Activated T-cell treated with anti-CD3 and anti-CD28 coated beads, Interleukin-2, amount 50 U/mL, for 4 hours (primary cell): Measurements from ENCODE around the gene GABBR1. TPM values are rescaled to one million over a fixed set of nuclear protein-coding genes. Genes with fewer than 3 reads are reported as not detected.
"Not testable (repeated sequence)": the region's sequence is repeated elsewhere in the genome, so short reads cannot be mapped to it uniquely, and the experiment has no call there.

Experiments
- ATAC-seq, 2 donors: fragments of 200-7000 bp; cut with Tn5 transposase; one replicate each; pipeline ENCODE4 v1.10.0; 2021
- DNase-seq: peaks from one replicate; pipeline ENCODE4 v3.0.0-alpha.2; 2020
- H3K27me3 Mint-ChIP-seq: one replicate; pipeline ENCODE4 v1.8.0; 2021; ENCODE audit warnings: low read depth, mixed read lengths
- H3K36me3 Mint-ChIP-seq: one replicate; pipeline ENCODE4 v1.8.0; 2022; ENCODE audit warnings: mixed read lengths; ENCODE audit not compliant: insufficient read depth
- H3K4me1 Mint-ChIP-seq: one replicate; pipeline ENCODE4 v1.8.0; 2021; ENCODE audit warnings: low read depth, mixed read lengths
- H3K4me3 Mint-ChIP-seq: one replicate; pipeline ENCODE4 v1.8.0; 2021; ENCODE audit warnings: mild to moderate bottlenecking, moderate library complexity, mixed read lengths
- H3K9me3 Mint-ChIP-seq: one replicate; pipeline ENCODE4 v1.8.0; 2021; ENCODE audit warnings: mixed read lengths
- total RNA-seq, 3 donors: library from RNA; stranded (reverse); gene quantifications; one replicate each; pipeline ENCODE4 v1.2.1, GENCODE V29; 2021

GABBR1 gene
- 1 to 10 TPM; 4.2 to 5.6 (median 4.7) TPM for total RNA-seq

DNA sequence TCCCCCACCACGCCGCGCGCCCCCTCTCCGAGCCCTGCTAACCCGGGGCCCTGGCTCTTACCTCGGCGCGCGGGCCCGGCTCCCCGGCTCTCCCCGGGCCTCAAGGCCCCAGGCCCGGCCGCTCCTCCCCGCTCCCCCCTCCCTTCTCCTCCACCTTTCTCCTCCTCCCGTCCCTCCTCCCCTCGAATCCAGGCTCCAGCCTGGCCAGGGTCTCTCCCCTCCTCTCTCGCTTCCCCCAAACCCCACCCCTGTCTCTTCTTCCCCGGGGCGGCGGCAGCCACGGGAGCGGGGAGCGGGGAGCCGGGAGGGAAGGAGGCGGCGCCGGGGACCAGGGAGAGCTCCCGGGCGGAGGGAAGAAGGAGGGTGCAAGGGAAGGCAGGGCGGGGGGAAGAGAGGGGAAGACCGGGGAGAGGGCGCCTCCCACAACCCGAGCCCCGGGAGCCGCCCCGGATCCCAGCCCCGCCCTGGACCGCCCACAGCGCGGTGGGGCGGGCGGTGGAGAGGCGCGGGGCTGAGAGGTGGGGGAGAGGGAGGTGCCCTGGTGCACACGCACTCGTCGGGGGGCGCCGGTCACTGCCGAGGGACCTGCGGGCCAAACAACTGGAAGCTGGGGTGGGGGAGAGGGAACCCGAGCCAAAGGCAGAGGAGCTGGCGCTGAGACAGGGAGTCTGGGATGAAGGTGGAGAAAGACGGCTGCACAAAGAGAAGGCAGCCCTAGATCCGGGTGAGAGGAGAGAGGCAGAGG, at the start of gene GABBR1:
Gene GABBR1 (minus strand): TSS at position 395 of the 745 bp plus-strand sequence. CDS start 798 bp downstream, outside the sequence.
- Mint-ChIP-seq H3K27me3 (peaks cover 10% of the 10 kb centered on the region), H3K9me3 (no peaks in the 10 kb centered on the region), H3K4me1 (peaks cover 36% of the 10 kb centered on the region), H3K36me3 (no peaks in the 10 kb centered on the region), H3K4me3 (peak within 1 kb of the TSS; percentile 87)
- ATAC-seq (peak; percentile 80 to 82), DNase-seq (peak; percentile 66)

DNA sequence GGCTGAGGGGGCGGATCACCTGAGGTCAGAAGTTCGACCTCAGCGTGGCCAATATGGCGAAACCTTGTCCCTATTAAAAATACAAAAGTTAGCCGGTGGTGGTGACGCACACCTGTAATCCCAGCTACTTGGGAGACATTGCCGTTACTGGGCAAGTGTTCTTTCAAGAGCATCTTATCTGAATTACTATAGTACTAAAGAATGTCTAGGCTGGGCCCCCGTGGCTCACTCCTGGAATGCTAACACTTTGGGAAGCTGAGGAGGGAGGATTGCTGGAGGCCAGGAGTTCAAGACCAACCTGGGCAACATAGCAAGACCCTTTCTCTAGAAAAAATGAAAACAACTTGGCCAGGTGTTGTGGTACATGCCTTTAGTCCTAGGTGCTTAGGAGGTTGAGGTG, 48.8 kb upstream of the GABBR1 start:
- ATAC-seq (no peak), DNase-seq (no peak)
- Mint-ChIP-seq H3K36me3 (no peaks in the 10 kb centered on the region), H3K27me3 (no peaks in the 10 kb centered on the region), H3K4me1 (peaks cover 5% of the 10 kb centered on the region), H3K9me3 (no peaks in the 10 kb centered on the region), H3K4me3 (no peak overlapping the region)

DNA sequence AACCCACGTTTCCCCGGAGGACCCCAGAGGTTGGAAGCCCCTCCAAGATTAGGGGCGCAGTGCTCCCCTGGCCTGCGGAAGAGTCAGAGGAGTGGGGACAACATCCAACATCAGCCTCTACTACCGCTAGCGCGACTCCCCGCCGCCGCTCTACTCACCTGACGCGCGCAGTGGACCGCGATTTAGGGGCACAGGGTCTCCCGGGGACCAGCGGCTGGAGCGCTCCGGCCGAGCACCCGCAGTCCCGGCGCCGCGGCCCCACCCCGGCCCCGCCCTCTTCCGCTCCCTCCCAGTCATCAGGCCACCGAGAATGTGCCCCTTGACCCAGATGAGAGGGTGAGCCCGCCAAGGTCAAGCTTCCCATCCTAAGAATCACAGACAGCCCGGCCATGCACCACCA, 47.9 kb upstream of the GABBR1 start, which contains the start of gene ZFP57:
Gene ZFP57 (minus strand): TSS at position 249 of the 400 bp plus-strand sequence. CDS start 4,149 bp downstream, outside the sequence.
- Mint-ChIP-seq H3K36me3 (no peaks in the 10 kb centered on the region), H3K4me1 (peaks cover 6% of the 10 kb centered on the region), H3K9me3 (no peaks in the 10 kb centered on the region), H3K27me3 (no peaks in the 10 kb centered on the region), H3K4me3 (no peak within 1 kb of the TSS)
- DNase-seq (no peak), ATAC-seq (no peak)

DNA sequence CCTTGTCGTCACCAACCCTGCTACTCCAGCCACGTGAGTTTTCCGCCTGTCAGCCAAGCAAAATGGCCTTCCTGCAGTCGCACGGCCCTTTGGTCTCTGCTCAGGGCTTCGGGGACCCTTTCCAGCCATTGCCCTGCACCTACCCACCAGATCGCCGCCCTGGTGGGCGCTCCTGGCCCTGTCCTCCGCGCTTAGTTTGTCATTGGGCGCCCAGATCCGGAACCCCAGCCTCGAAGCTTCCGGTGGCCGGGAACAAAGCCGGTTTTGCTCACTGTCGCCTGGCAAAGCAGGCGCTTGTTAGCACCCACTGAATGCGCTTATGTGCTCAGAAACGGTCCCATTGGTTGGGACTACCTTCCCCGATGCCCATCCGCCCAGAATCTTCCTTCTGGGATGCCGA, 47.4 kb upstream of the GABBR1 start:
- no peaks in the 10 kb centered on the region for H3K9me3 Mint-ChIP-seq
- H3K4me3 Mint-ChIP-seq, result no peak overlapping the region

DNA sequence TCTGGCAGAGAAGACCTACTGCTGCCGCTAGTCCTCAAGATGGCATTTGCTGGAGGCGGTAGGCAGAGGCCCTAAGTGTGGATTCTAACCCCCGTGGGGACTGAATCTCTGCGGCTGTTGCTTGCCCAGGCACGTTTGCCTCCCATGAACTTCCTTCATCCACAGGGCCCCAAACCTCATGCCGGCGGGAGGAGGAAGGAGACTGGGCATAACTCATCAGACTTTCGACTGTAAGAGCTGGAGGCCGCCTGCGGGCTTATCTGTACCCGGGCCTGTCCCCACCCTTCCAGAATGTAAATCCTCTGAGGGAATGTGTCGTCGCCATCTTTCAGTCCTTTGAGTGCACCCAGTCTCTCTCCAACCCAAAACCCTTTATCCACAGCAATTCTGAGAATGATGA, 47.0 kb upstream of the GABBR1 start:
- Mint-ChIP-seq H3K4me3 (no peak overlapping the region), H3K9me3 (no peaks in the 10 kb centered on the region), H3K36me3 (no peaks in the 10 kb centered on the region), H3K4me1 (peaks cover 6% of the 10 kb centered on the region), H3K27me3 (no peaks in the 10 kb centered on the region)
- DNase-seq, result no peak
- no peak for ATAC-seq

More for the DNA sequence above, 47.4 kb upstream of the GABBR1 start:
- Mint-ChIP-seq H3K27me3 (no peaks in the 10 kb centered on the region), H3K4me1 (peaks cover 6% of the 10 kb centered on the region), H3K36me3 (no peaks in the 10 kb centered on the region)
- ATAC-seq (no peak), DNase-seq (no peak)

DNA sequence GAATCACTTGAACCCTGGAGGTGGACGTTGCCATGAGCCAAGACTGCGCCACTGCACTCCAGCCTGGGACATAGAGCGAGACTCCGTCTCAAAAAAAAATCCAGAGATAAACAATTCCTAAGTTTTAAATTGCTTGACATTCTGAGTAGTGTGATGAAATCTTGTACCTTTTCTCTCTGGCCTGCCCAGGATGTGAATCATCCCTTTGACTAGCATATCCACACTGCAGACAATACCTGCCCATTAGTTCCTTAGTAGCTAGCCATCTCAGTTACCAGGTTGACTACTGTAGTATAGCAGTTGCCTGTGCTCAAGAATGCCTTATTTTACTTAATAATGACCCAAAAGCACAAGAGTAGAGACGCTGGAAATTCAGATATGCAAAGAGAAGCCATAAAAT, 45.1 kb upstream of the GABBR1 start:
- peaks cover 6% of the 10 kb centered on the region for H3K4me1 Mint-ChIP-seq
- H3K4me3 Mint-ChIP-seq, result no peak overlapping the region
- no peak for DNase-seq
- H3K27me3 Mint-ChIP-seq, result no peaks in the 10 kb centered on the region
- no peak for ATAC-seq
- no peaks in the 10 kb centered on the region for H3K36me3 Mint-ChIP-seq
- H3K9me3 Mint-ChIP-seq, result no peaks in the 10 kb centered on the region

DNA sequence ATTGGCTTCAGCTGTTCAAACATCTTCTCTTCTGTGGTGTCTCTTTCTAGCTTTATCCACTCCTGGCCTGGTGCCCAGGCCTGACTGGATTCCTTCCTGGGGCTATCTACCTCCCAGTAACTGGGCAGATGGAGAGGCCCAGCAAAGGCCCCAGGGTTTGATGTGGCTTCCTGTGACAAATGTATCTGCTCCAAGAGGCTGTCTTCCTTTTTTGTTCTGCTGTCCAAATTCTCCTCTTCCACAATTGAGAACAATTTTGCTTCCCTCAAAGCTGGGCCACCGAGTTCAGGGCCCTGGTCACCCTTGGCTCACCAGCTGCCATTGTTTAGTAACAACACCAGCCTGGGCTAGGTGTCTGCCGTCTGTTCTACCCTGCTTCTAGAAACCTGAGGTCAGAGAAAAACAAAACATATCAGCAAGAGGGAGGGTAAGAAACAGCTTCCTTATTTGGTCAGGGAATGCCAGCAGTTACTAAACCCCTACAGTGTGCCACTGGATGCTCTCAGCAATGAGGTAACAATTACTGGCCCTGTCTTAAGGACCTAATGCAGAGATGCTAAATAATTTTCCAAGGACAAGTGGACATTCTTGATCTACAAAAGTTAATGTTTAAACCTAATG, 44.1 kb upstream of the GABBR1 start:
- H3K4me3 Mint-ChIP-seq, result no peak overlapping the region
- H3K9me3 Mint-ChIP-seq, result no peaks in the 10 kb centered on the region
- peaks cover 3% of the 10 kb centered on the region for H3K27me3 Mint-ChIP-seq
- ATAC-seq (no peak), DNase-seq (no peak)
- H3K4me1 Mint-ChIP-seq, result peaks cover 6% of the 10 kb centered on the region
- no peaks in the 10 kb centered on the region for H3K36me3 Mint-ChIP-seq

DNA sequence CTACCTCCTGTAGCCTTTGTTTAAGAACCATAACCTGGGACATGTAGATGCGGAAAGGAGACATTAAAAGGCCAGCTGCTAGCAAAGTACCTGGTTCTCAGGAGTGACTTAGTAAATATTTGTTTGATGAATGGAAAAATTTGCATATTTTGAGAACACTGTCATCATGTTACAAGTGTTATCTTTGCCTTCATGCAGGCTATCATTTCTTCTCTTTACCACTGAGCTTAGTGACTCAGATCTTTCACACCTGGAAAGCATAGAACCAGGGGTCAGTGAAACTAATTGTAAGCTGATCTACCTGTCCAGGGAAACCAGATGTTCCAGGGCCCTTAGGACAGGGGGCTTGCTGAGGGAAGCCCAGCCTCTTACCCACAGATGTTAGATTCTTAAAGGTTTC, 42.6 kb upstream of the GABBR1 start:
- ATAC-seq (no peak), DNase-seq (no peak)
- Mint-ChIP-seq H3K27me3 (peaks cover 13% of the 10 kb centered on the region), H3K36me3 (no peaks in the 10 kb centered on the region), H3K4me3 (no peak overlapping the region), H3K4me1 (peaks cover 6% of the 10 kb centered on the region), H3K9me3 (no peaks in the 10 kb centered on the region)

DNA sequence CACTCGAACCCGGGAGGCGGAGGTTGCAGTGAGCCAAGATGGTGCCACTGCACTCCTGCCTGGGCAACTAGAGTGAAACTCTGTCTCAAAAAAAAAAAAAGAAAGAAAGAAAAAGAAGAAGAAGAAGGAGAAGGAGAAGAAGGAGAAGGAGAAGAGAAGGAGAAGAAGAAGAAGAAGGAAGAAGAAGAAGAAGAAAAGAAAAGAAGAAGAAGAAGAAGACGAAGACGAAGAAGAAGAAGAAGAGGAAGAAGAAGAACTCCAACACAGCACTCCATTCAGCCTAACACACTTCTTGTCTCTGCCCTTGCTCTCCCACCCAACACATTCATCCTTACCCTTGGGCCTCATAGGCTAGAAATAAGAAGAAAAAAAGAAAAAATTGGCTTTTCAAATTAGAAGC, 41.0 kb upstream of the GABBR1 start:
- Mint-ChIP-seq H3K4me1 (peaks cover 6% of the 10 kb centered on the region), H3K9me3 (no peaks in the 10 kb centered on the region), H3K36me3 (no peaks in the 10 kb centered on the region), H3K27me3 (peaks cover 18% of the 10 kb centered on the region), H3K4me3 (no peak overlapping the region)
- DNase-seq (no peak), ATAC-seq (no peak)

DNA sequence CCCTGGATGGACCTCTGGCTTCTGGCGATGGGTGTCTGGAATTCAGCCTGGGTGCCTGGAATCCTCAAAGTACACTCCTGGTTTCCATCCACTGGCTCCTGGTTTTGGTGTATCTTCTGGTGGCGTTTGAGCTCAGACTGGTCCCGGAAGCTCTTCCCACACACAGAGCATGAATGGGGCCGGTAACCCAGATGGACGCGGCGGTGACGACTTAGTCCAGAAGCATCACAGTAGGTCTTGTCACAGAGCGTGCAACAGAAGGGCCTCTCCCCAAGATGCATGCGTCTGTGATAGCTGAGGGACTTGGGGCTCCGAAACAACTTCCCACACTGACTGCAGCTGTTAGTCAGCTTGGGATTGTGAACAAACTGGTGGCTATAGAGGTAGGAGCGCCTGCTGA, 40.2 kb upstream of the GABBR1 start:
- Mint-ChIP-seq H3K4me3 (no peak overlapping the region), H3K4me1 (peaks cover 6% of the 10 kb centered on the region), H3K27me3 (peaks cover 22% of the 10 kb centered on the region), H3K9me3 (no peaks in the 10 kb centered on the region), H3K36me3 (no peaks in the 10 kb centered on the region)
- ATAC-seq (no peak), DNase-seq (no peak)

DNA sequence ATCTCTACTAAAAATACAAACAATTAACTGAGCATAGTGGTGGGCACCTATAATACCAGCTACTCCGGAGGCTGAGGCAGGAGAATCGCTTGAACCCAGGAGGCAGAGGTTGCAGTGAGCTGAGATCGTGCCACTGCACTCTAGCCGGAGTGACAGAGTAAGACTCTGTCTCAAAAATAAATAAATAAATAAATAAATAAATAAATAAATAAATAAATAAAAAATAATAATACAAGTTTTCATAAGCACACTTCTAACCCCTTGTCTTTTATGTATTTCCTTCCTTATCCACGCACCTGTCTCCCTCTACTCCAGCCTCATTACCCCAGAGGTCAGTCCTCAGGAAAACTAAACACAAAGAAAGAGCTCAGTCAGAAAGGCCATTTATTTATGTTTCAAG, 39.1 kb upstream of the GABBR1 start:
- ATAC-seq, result not testable (repeated sequence)

DNA sequence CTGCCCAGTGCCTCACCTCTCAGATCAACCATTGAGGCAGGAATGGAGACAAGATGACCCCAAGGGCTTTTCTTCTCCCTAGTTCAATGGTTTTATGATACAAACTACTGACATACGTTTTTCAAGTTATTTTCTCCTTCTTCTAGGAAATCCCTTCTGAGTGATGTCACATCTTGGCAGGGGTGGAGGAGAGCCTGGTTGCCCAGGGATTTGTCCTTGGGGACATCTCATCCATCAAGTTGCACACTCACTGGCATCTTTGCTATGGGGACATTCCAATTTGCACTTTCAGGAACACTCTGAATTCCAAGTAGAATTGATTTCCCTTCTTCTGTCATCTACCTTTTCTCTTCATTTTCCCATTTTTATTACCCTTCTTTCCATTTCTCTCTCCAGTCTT, 38.0 kb upstream of the GABBR1 start:
- DNase-seq (no peak), ATAC-seq (no peak)
- Mint-ChIP-seq H3K36me3 (no peaks in the 10 kb centered on the region), H3K9me3 (no peaks in the 10 kb centered on the region), H3K4me1 (no peaks in the 10 kb centered on the region), H3K4me3 (no peak overlapping the region), H3K27me3 (peaks cover 28% of the 10 kb centered on the region)

More for the DNA sequence above, 39.1 kb upstream of the GABBR1 start:
- not testable (repeated sequence) for H3K36me3 Mint-ChIP-seq, H3K4me3 Mint-ChIP-seq, DNase-seq, H3K9me3 Mint-ChIP-seq, H3K4me1 Mint-ChIP-seq
- H3K27me3 Mint-ChIP-seq, result peaks cover 26% of the 10 kb centered on the region

DNA sequence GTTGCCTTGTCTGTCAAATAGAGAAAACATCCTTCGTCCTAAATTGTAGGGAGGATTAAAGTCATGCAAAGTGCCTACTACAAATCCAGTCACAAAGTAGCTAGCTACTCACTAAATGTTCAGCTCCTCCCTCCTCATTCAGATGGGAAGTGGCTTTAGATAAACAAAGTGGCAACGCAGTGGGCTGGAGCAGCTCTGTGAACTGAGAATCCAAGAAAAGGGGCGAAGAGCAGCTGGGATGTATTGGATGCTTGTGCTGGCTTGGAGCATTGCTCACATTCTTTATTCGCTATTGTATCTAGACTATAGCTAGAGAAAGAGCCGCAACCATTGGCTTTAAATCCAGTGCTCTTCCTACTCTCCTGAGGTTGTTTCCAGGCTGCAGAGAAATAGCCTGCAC, 34.2 kb upstream of the GABBR1 start:
- Mint-ChIP-seq H3K9me3 (no peaks in the 10 kb centered on the region), H3K27me3 (peaks cover 39% of the 10 kb centered on the region), H3K4me1 (no peaks in the 10 kb centered on the region), H3K4me3 (no peak overlapping the region), H3K36me3 (no peaks in the 10 kb centered on the region)
- DNase-seq (no peak), ATAC-seq (no peak)

DNA sequence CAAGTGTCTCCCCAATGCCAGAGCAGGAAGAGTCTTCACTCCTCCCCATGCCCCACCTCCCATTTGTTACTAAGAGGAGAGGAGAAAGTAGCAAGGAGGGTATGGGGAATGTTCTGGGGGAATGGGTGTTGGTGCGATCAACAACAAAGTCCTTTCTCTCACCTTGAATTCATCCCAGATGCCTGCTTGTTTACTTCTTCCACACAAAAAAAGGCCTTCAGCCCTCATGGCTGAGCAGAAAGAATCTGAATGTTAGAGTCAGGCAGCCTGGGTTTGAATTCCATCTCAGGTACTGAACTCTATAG, 33.8 kb upstream of the GABBR1 start:
- ATAC-seq, result no peak
- no peaks in the 10 kb centered on the region for H3K4me1 Mint-ChIP-seq
- no peak overlapping the region for H3K4me3 Mint-ChIP-seq
- DNase-seq, result no peak
- no peaks in the 10 kb centered on the region for H3K36me3 Mint-ChIP-seq
- no peaks in the 10 kb centered on the region for H3K9me3 Mint-ChIP-seq
- H3K27me3 Mint-ChIP-seq, result peaks cover 42% of the 10 kb centered on the region
